LNCaP clone FGC (cell line): ENCODE data around the gene RYK.
A peak's percentile ranks its signal among the peaks of the same experiment; 100 is the strongest.

Experiments used
- DNase-seq: peaks from one replicate; pipeline ENCODE4 v3.0.0-alpha.2; 2011; ENCODE audit warnings: low read depth
- H3K4me3 ChIP-seq: 2 replicates; pipeline ENCODE4 v1.5.1; 2011; ENCODE audit warnings: mild to moderate bottlenecking, low read depth, low read length, control low read depth
- TF ChIP-seq, protein P1 (sequence below): IDR thresholded peaks from 2 replicates; pipeline ENCODE4 v1.5.1; 2012; ENCODE audit warnings: mild to moderate bottlenecking; ENCODE audit not compliant: control insufficient read depth, insufficient read depth; ENCODE audit errors: extremely low read depth

RYK gene

DNA sequence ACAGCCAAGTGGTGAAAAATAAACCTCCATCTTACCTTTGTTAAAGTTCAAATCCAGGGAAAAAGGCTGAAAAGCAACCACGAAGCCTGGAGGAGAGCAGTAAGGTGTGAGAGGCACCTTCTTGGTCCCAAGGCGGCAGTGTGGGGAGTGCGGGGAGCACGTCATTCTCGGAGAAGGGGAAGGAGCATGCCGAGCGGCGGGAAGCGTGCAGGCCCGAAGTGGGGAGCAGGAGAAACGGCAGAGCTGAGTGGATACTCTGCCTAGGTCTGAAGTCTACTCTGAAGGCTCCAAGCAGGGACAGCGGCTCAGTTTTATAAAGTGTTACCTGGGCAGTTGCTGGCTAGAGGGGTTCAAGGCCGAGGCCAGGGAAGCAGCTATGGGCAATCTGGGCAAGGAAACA, 96.9 kb downstream of the RYK start:
- TF ChIP-seq, protein P1, sequence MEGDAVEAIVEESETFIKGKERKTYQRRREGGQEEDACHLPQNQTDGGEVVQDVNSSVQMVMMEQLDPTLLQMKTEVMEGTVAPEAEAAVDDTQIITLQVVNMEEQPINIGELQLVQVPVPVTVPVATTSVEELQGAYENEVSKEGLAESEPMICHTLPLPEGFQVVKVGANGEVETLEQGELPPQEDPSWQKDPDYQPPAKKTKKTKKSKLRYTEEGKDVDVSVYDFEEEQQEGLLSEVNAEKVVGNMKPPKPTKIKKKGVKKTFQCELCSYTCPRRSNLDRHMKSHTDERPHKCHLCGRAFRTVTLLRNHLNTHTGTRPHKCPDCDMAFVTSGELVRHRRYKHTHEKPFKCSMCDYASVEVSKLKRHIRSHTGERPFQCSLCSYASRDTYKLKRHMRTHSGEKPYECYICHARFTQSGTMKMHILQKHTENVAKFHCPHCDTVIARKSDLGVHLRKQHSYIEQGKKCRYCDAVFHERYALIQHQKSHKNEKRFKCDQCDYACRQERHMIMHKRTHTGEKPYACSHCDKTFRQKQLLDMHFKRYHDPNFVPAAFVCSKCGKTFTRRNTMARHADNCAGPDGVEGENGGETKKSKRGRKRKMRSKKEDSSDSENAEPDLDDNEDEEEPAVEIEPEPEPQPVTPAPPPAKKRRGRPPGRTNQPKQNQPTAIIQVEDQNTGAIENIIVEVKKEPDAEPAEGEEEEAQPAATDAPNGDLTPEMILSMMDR = no peak
- DNase-seq = no peak
- no peak overlapping the region for H3K4me3 ChIP-seq

- no peak for DNase-seq
- H3K4me3 ChIP-seq = no peak overlapping the region
- TF ChIP-seq, protein P1 = no peak
Observed at GRCh38 chr3:134150476-134150875, 100.2 kb downstream of the RYK start.

- DNase-seq = peak; percentile 49
- H3K4me3 ChIP-seq = no peak overlapping the region
- TF ChIP-seq, protein P1 = no peak
Observed at GRCh38 chr3:134149286-134149685, 101.4 kb downstream of the RYK start.

GRCh38 chr3:134148534-134148933, 102.1 kb downstream of the RYK start:
- no peak for DNase-seq
- no peak overlapping the region for H3K4me3 ChIP-seq
- TF ChIP-seq, protein P1 = no peak

- no peak for DNase-seq
- H3K4me3 ChIP-seq = no peak overlapping the region
- TF ChIP-seq, protein P1 = no peak
Observed at GRCh38 chr3:134147411-134147810, 103.2 kb downstream of the RYK start.

DNA sequence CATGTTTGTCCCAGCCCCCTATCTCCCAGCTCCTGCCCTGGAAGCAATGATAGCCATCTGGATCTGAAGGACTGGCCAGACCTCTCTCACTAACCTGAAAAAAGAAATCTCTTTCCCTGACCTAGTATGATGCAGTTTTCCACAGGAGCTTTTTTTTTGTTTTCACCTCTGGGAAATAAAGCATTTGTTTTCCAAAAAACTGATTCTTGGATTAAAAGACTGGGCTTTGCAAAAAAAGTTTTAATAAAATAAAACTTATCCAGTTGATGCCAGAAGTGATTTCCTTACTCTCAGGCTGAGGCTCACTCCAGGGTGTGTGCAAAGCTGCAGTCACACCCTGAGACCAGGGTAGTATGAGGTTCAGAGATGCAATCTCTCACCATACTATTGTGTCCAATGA, 104.0 kb downstream of the RYK start:
- DNase-seq = no peak
- H3K4me3 ChIP-seq = no peak overlapping the region
- TF ChIP-seq, protein P1 = no peak

GRCh38 chr3:134145183-134145582, 105.5 kb downstream of the RYK start:
- TF ChIP-seq, protein P1 = no peak
- H3K4me3 ChIP-seq = no peak overlapping the region
- DNase-seq = no peak
